ENCODE results near the gene SLC9A9.

Gene SLC9A9

DNA sequence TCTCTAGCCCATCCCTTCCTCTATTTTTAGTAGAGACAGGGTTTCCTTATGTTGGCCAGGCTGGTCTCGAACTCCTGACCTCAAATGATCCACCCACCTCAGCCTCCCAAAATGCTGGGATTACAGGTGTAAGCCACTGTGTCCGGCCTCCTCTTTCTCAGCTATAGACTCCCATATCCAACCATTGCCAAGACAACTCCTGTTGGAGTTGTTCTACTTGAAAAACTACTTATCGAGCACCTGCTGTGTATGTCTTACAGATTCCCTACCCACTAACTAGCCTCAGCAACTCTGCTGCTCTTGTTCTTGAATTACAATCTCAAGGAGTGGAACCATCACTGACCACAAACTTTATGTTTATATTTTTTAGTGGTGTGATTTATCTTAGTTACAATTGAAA, 186.6 kb downstream of the SLC9A9 start:
- Histone ChIP-seq H3K36me3 (no peaks in the 10 kb centered on the region), H3K4me1 (no peaks in the 10 kb centered on the region), H3K27me3 (no peaks in the 10 kb centered on the region), H4K20me1 (no peaks in the 10 kb centered on the region), H3K4me2 (no peak overlapping the region), H3K9ac (no peak overlapping the region), H3K27ac (no peak overlapping the region), H3K9me3 (peaks cover 18% of the 10 kb centered on the region), H3K4me3 (no peak overlapping the region)
- TF ChIP-seq Cebpa-rat (IDR thresholded peaks at IDR 0.05): no peak

DNA sequence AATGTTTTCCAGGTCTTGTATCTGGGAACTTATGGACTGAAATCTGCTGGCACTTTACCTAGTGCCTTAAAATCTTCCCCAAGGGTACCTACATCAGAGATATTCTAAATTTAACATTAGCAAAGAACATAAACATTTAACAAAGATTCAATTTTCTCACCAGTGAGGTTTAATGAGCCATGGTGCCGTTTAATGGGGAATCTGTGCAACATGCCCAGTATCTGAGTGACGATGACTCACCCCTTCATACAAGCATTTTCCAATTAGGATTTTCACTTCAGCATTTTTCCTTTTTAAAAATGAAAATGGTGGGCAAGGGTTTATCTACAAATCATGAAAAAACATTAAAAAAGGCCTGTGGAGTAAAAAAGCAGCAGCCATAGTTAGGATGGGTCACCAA, 189.4 kb downstream of the SLC9A9 start:
- H4K20me1 ChIP-seq: no peaks in the 10 kb centered on the region
- no peak overlapping the region for H3K4me3 ChIP-seq
- no peaks in the 10 kb centered on the region for H3K27me3 ChIP-seq
- no peaks in the 10 kb centered on the region for H3K36me3 ChIP-seq
- H3K4me1 ChIP-seq: no peaks in the 10 kb centered on the region
- no peak overlapping the region for H3K4me2 ChIP-seq
- H3K9ac ChIP-seq: no peak overlapping the region
- no peak for TF ChIP-seq Cebpa-rat (IDR thresholded peaks at IDR 0.05)
- peaks cover 15% of the 10 kb centered on the region for H3K9me3 ChIP-seq
- H3K27ac ChIP-seq: no peak overlapping the region

DNA sequence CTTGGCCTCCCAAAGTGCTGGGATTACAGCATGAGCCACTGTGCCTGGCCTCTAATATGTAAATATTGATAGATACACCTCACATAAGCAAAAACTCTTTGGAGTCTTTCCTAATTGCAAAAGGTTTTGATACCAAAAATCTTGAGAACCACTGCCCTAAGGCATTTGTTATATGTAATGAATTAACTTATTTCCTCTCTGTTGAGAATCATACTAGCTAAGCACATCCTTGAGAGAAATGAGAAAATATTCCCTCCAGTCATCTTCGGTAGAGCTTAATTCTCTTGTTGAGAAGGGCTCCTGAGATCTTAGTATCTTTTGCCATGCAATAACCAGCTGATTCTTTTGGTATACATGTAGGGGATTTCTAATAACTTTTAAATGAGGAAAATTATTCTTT, 190.2 kb downstream of the SLC9A9 start:
- H3K9me3 ChIP-seq: peaks cover 11% of the 10 kb centered on the region
- H3K27ac ChIP-seq: no peak overlapping the region
- no peaks in the 10 kb centered on the region for H4K20me1 ChIP-seq
- no peaks in the 10 kb centered on the region for H3K36me3 ChIP-seq
- H3K9ac ChIP-seq: no peak overlapping the region
- TF ChIP-seq Cebpa-rat (IDR thresholded peaks at IDR 0.05): no peak
- no peak overlapping the region for H3K4me3 ChIP-seq
- no peaks in the 10 kb centered on the region for H3K27me3 ChIP-seq
- no peak overlapping the region for H3K4me2 ChIP-seq
- H3K4me1 ChIP-seq: no peaks in the 10 kb centered on the region

GRCh38 chr3:143657391-143657790, 190.9 kb downstream of the SLC9A9 start:
- Histone ChIP-seq H3K27me3 (no peaks in the 10 kb centered on the region), H3K4me3 (no peak overlapping the region), H3K4me2 (no peak overlapping the region), H3K9ac (no peak overlapping the region), H3K27ac (no peak overlapping the region), H4K20me1 (no peaks in the 10 kb centered on the region), H3K36me3 (no peaks in the 10 kb centered on the region), H3K4me1 (no peaks in the 10 kb centered on the region), H3K9me3 (peaks cover 4% of the 10 kb centered on the region)
- no peak for TF ChIP-seq Cebpa-rat (IDR thresholded peaks at IDR 0.05)

- TF ChIP-seq Cebpa-rat (IDR thresholded peaks at IDR 0.05): no peak
- no peaks in the 10 kb centered on the region for H3K9me3 ChIP-seq
- H3K36me3 ChIP-seq: no peaks in the 10 kb centered on the region
- no peak overlapping the region for H3K27ac ChIP-seq
- no peak overlapping the region for H3K4me3 ChIP-seq
- H3K4me1 ChIP-seq: no peaks in the 10 kb centered on the region; the same call in 1 of the 2 replicates
- no peak overlapping the region for H3K4me2 ChIP-seq
- no peaks in the 10 kb centered on the region for H4K20me1 ChIP-seq
- H3K9ac ChIP-seq: no peak overlapping the region
- H3K27me3 ChIP-seq: no peaks in the 10 kb centered on the region
Observed at GRCh38 chr3:143654906-143655305, 193.4 kb downstream of the SLC9A9 start.

- Histone ChIP-seq H3K27ac (no peak overlapping the region), H3K4me3 (no peak overlapping the region), H4K20me1 (no peaks in the 10 kb centered on the region), H3K9me3 (no peaks in the 10 kb centered on the region), H3K4me2 (no peak overlapping the region), H3K36me3 (no peaks in the 10 kb centered on the region), H3K27me3 (no peaks in the 10 kb centered on the region), H3K4me1 (no peaks in the 10 kb centered on the region; the same call in 1 of the 2 replicates), H3K9ac (no peak overlapping the region)
- TF ChIP-seq Cebpa-rat (IDR thresholded peaks at IDR 0.05): no peak
Observed at GRCh38 chr3:143653935-143654334, 194.3 kb downstream of the SLC9A9 start.

DNA sequence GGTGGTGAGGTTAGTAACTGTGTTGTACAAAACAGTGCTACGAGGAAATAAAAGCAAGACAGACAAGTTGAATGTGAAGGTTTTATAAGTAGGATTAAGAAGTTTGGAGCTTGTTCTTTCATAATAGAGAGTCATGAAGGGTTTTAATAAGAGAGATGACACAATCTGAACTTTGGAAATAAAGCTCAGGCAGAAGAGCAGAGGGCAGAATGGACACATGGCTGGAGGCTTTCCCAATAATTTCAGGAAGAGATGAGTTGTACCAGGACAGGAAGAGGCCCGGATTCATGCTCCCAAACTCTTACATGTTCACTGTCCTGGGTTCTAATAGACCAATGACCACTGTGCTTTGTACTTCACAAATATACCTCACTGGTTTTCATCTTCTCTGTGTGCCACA, 194.8 kb downstream of the SLC9A9 start:
- H3K4me2 ChIP-seq: no peak overlapping the region
- TF ChIP-seq Cebpa-rat (IDR thresholded peaks at IDR 0.05): no peak
- H3K4me1 ChIP-seq: no peaks in the 10 kb centered on the region; the same call in 1 of the 2 replicates
- H3K27ac ChIP-seq: no peak overlapping the region
- no peak overlapping the region for H3K9ac ChIP-seq
- no peaks in the 10 kb centered on the region for H3K36me3 ChIP-seq
- H3K27me3 ChIP-seq: no peaks in the 10 kb centered on the region
- no peaks in the 10 kb centered on the region for H4K20me1 ChIP-seq
- no peaks in the 10 kb centered on the region for H3K9me3 ChIP-seq
- H3K4me3 ChIP-seq: no peak overlapping the region

DNA sequence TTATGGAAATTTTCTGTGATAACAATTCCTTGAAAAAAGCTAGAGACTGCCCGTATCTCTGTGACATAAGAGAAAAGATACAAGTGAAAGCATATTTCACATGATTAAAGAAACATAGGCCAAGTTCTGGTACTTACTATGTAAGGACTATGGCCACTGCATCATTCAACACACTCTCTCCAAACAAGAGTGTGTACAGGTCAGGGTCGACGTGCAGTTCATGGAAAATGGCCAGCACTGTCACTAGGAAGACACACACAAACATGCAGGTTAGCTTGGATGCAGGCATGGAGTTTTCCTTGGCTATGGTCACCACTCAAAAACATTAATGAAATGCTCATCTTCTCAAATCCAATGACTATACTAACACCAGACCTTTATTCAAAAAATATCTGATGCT, 196.2 kb downstream of the SLC9A9 start:
- no peak overlapping the region for H3K4me2 ChIP-seq
- no peaks in the 10 kb centered on the region for H4K20me1 ChIP-seq
- no peaks in the 10 kb centered on the region for H3K9me3 ChIP-seq
- H3K36me3 ChIP-seq: no peaks in the 10 kb centered on the region
- H3K4me3 ChIP-seq: no peak overlapping the region
- H3K27me3 ChIP-seq: no peaks in the 10 kb centered on the region
- H3K27ac ChIP-seq: no peak overlapping the region
- H3K9ac ChIP-seq: no peak overlapping the region
- TF ChIP-seq Cebpa-rat (IDR thresholded peaks at IDR 0.05): no peak
- H3K4me1 ChIP-seq: no peaks in the 10 kb centered on the region; the same call in 1 of the 2 replicates

DNA sequence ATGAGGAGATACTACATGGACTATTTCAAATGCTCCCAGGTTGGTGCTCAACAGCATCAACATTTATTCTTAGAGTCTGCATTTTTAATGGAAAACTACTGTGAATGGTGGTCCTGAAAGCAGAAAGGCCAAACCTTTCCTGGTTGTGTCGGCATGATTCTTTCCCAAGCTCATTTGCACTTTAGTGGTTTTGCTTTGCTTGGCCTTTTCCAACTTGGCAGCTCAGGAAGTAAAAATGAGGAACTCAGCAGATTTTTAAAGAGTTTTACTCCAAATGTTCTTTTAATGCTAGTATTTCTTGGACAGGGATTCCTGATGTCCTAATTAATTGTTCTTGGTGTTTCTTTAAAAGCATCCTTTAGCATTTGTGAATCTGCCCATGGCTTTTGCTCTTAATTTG, 197.4 kb downstream of the SLC9A9 start:
- Histone ChIP-seq H3K4me1 (no peaks in the 10 kb centered on the region; the same call in 1 of the 2 replicates), H3K27me3 (no peaks in the 10 kb centered on the region), H4K20me1 (no peaks in the 10 kb centered on the region), H3K9me3 (no peaks in the 10 kb centered on the region), H3K4me2 (no peak overlapping the region), H3K36me3 (no peaks in the 10 kb centered on the region), H3K9ac (no peak overlapping the region), H3K27ac (no peak overlapping the region), H3K4me3 (no peak overlapping the region)
- no peak for TF ChIP-seq Cebpa-rat (IDR thresholded peaks at IDR 0.05)

- Histone ChIP-seq H3K36me3 (no peaks in the 10 kb centered on the region), H3K9me3 (no peaks in the 10 kb centered on the region), H3K4me3 (no peak overlapping the region), H4K20me1 (no peaks in the 10 kb centered on the region), H3K4me1 (no peaks in the 10 kb centered on the region; the same call in 1 of the 2 replicates), H3K27me3 (no peaks in the 10 kb centered on the region), H3K9ac (no peak overlapping the region), H3K27ac (no peak overlapping the region), H3K4me2 (no peak overlapping the region)
- no peak for TF ChIP-seq Cebpa-rat (IDR thresholded peaks at IDR 0.05)
Observed at GRCh38 chr3:143650120-143650519, 198.1 kb downstream of the SLC9A9 start.

DNA sequence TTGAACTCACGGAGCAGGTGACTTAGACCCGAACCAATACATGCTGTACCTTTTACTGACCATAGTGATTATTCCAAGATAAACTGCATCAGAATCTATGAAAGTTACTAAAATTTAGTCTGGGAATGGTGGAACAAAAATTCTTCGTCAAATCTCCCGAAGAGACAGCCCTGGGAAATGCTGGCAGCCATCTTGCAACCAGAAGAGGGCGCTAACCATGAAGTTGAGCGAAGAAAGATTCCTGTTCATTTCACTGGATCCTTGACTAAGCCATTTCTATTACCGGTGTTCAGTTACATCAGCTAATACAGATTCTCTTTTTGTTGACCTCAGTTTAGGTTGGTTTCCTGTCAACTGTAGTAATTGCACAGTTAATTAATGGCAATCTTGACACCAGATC, 199.6 kb downstream of the SLC9A9 start:
- H3K4me1 ChIP-seq: peaks cover 5% of the 10 kb centered on the region; the same call in 1 of the 2 replicates

More for the DNA sequence above, 199.6 kb downstream of the SLC9A9 start:
- H3K4me3 ChIP-seq: no peak overlapping the region
- H3K27me3 ChIP-seq: no peaks in the 10 kb centered on the region
- H3K36me3 ChIP-seq: no peaks in the 10 kb centered on the region
- H3K9ac ChIP-seq: no peak overlapping the region
- no peak overlapping the region for H3K4me2 ChIP-seq
- H4K20me1 ChIP-seq: no peaks in the 10 kb centered on the region
- H3K9me3 ChIP-seq: no peaks in the 10 kb centered on the region
- no peak for TF ChIP-seq Cebpa-rat (IDR thresholded peaks at IDR 0.05)
- no peak overlapping the region for H3K27ac ChIP-seq
